Effector CD8-positive, alpha-beta T cell (primary cell): ENCODE results near the gene ODAPH.
A peak's percentile ranks its signal among the peaks of the same experiment; 100 is the strongest.
"Not testable (repeated sequence)": the region's sequence is repeated elsewhere in the genome, so short reads cannot be mapped to it uniquely, and the experiment has no call there.

Experiments used
- DNase-seq: peaks from one replicate; lab custom pipeline; 2025; lab: John Stamatoyannopoulos, UW
- total RNA-seq, 4 experiments: gene quantifications; one replicate each; lab custom pipeline; 2026; lab: John Stamatoyannopoulos, UW

Gene ODAPH, protein sequence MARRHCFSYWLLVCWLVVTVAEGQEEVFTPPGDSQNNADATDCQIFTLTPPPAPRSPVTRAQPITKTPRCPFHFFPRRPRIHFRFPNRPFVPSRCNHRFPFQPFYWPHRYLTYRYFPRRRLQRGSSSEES
- total RNA-seq, result 0.10 to 0.36 (median 0.19) reads per million in 4 experiments

DNA sequence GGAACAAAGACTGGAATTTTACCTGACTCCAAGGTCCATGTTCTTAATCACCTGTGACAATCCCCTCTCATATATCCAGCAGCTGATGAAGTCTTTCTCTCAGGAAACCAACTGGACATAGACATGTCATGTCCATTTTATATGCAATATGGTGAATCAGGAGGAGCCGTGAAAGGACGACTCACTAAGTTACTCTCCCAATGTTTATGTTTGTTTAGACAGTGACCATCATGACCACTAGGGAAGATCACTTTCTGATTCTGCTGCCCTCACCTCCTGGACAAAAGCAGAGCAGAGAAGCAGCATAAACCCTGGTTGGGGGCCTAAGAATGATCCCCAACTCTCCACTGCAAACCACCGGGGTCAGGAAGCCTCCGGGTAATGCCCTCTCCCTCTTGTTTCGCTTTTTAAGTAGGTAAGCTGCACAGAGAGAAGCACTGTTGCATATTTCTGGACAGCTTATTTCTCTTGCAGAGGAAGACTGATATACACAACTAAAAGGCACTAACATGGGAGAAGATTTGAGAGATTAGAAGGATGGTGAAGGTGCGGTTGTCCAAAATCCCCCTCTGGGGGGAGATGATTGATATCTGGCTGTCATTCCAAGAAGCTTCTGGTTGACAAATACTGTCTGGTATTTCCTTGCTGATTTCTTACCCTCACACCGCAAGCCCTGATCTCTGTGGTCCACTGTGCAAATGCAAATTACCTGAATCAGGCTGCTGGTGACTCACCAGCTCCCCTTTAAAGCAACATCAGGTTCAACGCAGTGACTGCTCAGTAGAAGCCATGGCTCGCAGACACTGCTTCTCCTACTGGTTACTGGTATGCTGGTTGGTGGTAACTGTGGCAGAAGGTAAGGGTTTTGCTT is at the start of gene ODAPH:
Gene ODAPH (plus strand): TSS at position 773 of the 871 bp plus-strand sequence. CDS start 17 bp downstream, at position 790.
- no peak for DNase-seq

- not testable (repeated sequence) for DNase-seq
Observed at GRCh38 chr4:75509592-75509991, 46.3 kb upstream of the ODAPH start.

DNA sequence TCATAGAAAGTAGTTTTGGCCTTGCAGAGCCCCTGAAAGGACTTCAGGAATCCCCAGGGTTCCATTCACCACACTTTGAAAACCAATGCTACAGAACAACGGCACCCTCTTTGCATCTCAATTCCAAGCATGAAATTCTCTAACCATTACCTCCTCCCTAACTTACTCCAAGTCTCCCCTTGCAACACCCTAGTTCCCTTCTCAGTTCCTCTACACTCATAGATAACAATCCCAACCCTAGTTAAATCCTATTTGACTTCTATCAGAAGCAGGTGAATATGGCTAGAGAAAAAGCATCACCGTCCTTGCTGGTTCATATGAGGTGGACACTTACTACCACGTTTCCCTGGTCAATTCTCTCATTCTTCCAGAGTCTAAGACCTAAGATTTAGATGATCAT is 44.0 kb upstream of the ODAPH start:
- no peak for DNase-seq

- DNase-seq, result no peak
Observed at GRCh38 chr4:75512386-75513211, 43.3 kb upstream of the ODAPH start.

DNA sequence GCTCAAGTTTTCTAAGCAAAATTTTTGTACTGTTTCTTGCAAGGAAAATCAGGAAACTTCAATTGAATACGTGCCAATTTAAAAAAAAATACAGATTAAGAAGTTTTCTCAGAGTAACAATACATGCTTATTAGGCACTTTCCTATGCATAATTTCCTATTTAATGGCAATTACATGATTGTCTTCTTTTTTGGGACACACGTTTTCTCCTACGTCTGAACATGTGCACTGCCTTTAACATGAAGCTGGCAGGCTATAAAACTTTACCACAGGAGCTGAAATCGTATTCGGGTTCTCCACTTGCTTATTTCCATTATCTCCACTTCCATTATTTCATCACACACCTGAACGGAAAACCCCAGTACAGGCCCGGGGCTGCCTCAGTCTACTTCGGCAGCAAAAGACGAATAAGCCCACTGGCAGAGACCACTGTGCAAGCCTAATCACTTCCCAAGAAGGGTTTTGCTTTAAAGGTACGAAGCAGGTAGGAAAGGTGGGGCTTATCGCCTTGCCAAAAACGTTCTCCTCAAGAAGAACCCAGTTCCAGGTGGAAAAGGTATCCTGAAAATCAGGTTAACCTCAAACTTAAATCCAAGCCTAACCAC is 42.2 kb upstream of the ODAPH start:
- no peak for DNase-seq

GRCh38 chr4:75514131-75514948 is 41.5 kb upstream of the ODAPH start, which contains the start of the genes RCHY1 and THAP6:
Gene RCHY1 (minus strand): TSS chr4:75514403. CDS start chr4:75514286, 117 bp downstream.
Gene THAP6 (plus strand): TSS chr4:75514473. CDS start chr4:75515453, 980 bp downstream.
- DNase-seq, result peak; percentile 90

DNA sequence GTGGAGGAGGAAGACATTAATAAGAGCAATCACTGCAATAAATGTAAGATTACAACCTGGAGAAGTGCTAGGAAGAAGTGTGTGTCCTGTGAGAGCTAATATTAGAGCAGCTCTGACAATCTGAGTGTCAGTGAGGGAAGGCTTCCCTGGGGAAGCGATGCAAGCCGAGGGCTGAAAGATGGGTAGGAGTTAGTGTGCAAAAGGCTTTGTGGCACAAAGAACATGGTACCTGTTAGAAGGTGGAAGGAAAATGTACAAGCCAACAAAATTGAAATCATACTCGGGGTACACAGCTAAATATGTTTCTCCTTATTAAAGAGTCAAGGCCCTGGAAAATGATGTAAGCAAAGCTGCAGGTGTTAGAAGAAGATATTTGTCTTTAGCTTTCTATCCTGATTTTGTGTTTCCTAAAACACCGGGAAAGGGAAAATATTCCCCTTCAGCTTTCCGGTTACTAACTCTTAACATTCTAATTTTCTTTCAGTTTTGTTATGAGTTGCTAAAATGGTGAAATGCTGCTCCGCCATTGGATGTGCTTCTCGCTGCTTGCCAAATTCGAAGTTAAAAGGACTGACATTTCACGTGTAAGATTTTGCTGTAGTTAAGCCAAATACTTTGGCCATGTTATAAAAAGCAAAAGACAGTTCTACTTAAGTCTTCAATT is 40.8 kb upstream of the ODAPH start:
- DNase-seq, result no peak

- DNase-seq, result no peak
Observed at GRCh38 chr4:75516144-75516543, 39.7 kb upstream of the ODAPH start.

DNA sequence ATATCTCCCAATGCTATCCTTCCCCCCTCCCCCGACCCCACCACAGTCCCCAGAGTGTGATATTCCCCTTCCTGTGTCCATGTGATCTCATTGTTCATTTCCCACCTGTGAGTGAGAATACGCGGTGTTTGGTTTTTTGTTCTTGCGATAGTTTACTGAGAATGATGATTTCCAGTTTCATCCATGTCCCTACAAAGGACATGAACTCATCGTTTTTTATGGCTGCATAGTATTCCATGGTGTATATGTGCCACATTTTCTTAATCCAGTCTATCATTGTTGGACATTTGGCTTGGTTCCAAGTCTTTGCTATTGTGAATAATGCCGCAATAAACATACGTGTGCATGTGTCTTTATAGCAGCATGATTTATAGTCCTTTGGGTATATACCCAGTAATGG is 36.4 kb upstream of the ODAPH start:
- not testable (repeated sequence) for DNase-seq

GRCh38 chr4:75525086-75525485 is 30.8 kb upstream of the ODAPH start:
- no peak for DNase-seq

GRCh38 chr4:75525910-75526309 is 30.0 kb upstream of the ODAPH start:
- DNase-seq, result no peak

- no peak for DNase-seq
Observed at GRCh38 chr4:75527482-75527881, 28.4 kb upstream of the ODAPH start.

DNA sequence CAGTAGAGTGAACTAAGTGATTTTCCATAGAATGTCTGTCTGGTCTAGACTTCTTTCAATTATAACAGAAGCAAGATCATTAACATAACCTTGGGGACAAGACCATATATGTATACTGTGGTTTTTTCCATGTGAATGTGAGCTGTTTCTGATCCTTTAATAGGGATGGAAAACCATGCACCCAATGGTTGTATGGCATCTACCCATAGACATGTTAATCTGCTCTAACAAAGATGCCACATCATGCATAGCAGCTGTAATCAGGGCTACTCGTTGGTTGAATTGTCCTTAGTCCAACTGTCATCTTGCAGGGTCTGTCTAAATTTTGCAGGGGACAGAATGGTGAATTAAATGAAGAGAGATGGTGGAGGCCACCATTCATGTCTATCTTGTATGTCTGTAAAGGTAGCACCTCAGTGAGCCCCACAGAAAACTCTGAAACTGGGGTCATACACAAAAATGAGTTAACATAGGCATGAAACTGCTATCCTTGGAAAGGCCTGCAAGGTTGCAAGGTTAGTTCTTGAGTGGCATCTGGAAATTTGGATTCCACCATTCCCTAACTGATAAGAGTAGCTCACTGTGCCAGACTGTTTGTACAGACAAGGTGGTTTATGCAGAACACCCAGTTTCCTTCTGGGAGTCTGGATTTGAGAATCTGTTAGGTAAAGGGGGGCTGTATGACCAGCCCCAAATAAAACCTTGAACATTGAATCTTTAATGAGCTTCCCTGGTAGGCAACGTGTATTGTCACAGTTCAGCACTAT is 25.1 kb upstream of the ODAPH start:
- no peak for DNase-seq

- DNase-seq, result not testable (repeated sequence)
Observed at GRCh38 chr4:75531536-75532143, 24.2 kb upstream of the ODAPH start.

DNA sequence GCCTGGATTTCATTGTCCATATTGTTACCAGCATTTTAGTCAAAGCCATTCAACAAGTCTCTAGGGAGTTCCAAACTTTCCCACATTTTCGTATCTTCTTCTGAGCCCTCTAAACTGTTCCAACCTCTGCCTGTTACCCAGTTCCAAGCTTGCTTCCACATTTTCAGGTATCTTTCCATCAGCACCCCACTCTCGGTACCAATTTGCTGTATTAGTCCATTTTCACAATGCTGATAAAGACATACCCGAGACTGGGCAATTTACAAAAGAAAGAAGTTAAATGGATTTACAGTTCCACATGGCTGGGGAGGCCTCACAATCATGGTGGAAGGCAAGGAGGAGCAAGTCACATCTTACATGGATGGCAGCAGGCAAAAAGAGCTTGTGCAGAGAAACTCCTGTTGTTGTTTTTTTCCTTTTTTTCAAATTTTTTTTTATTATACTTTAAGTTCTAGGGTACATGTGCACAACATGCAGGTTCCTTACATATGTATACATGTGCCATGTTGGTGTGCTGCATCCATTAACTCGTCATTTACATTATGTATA is 22.5 kb upstream of the ODAPH start:
- not testable (repeated sequence) for DNase-seq

DNA sequence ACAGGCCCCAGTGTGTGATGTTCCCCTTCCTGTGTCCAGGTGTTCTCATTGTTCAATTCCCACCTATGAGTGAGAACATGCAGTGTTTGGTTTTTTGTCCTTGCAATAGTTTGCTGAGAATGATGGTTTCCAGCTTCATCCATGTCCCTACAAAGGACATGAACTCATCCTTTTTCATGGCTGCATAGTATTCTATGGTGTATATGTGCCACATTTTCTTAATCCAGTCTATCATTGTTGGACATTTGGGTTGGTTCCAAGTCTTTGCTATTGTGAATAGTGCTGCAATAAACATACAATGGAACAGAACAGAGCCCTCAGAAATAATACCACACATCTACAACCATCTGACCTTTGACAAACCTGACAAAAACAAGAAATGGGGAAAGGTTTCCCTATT is 21.9 kb upstream of the ODAPH start:
- DNase-seq, result not testable (repeated sequence)

DNA sequence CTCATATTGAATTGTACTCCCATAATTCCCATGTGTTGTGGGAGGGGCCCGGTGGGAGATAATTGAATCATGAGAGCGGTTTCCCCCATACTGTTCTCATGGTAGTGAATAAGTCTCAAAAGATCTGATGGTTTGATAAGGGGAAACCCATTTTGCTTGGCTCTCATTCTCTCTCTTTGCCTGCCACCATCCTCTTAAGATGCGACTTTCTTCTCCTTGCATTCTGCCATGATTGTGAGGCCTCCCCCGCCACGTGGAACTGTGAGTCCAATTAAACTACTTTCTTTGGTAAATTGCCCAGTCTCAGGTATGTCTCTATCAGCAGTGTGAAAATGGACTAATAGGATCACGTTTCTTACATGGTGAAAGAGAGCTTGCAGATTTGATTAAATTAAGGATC is 18.6 kb upstream of the ODAPH start:
- not testable (repeated sequence) for DNase-seq

GRCh38 chr4:75542824-75543223 is 13.0 kb upstream of the ODAPH start:
- DNase-seq, result no peak

- not testable (repeated sequence) for DNase-seq
Observed at GRCh38 chr4:75544220-75544619, 11.6 kb upstream of the ODAPH start.
